ENCODE results near the gene CETN3. TPM values are rescaled to one million over a fixed set of nuclear protein-coding genes. Genes with fewer than 3 reads are reported as not detected.
"Not testable (repeated sequence)": the region's sequence is repeated elsewhere in the genome, so short reads cannot be mapped to it uniquely, and the experiment has no call there.

The CETN3 gene
- total RNA-seq, 1 donor from 2014 or later = 29.7 TPM

- no peak for DNase-seq (ENCODE audit: low spot score)
- intact Hi-C loops (cut with DNase I) = no loop called here
- ATAC-seq = no peak
Measured at GRCh38 chr5:90344689-90345088, 64.9 kb downstream of the CETN3 start.

- ATAC-seq; intact Hi-C loops (cut with DNase I); DNase-seq (ENCODE audit: low spot score): not testable (repeated sequence)
Measured at GRCh38 chr5:90343731-90344130, 65.8 kb downstream of the CETN3 start.

- ATAC-seq (no peak), DNase-seq (ENCODE audit: low spot score) (no peak)
- intact Hi-C loops (cut with DNase I) = no loop called here
Measured at GRCh38 chr5:90342576-90342975, 67.0 kb downstream of the CETN3 start.

Other genes starting within 250 kb of the CETN3 start
- 8.0 TPM for gene MBLAC2, start 65.0 kb upstream of the CETN3 start, total RNA-seq
- gene POLR3G, start 65.1 kb upstream of the CETN3 start, total RNA-seq = 5.6 TPM
- 23.7 TPM for gene LYSMD3, start 119.8 kb upstream of the CETN3 start, total RNA-seq
- gene ADGRV1, start 149.0 kb upstream of the CETN3 start, total RNA-seq = 1.7 TPM